Lower lobe of right lung (tissue), 2 donors: ENCODE measurements around the gene WFDC1. TPM values are rescaled to one million over a fixed set of nuclear protein-coding genes. Genes with fewer than 3 reads are reported as not detected.

Source experiments
- ATAC-seq, 2 donors: fragments of 200-7000 bp; cut with Tn5 transposase; one replicate each; pipeline ENCODE4 v1.9.1; 2020 to 2022; ENCODE audit warnings: mild to moderate bottlenecking in 2 of 2, moderate library complexity in 2 of 2
- DNase-seq: peaks from one replicate; pipeline ENCODE4 v3.0.0-alpha.2; 2020
- H3K27ac ChIP-seq: fragments of 200-600 bp; one replicate; pipeline ENCODE4 v1.8.0; 2022
- H3K27me3 ChIP-seq: fragments of 200-600 bp; one replicate; pipeline ENCODE4 v1.8.0; 2022; ENCODE audit warnings: low read depth
- H3K36me3 ChIP-seq: fragments of 200-600 bp; one replicate; pipeline ENCODE4 v1.8.0; 2022; ENCODE audit warnings: mild to moderate bottlenecking
- H3K4me1 ChIP-seq: fragments of 200-600 bp; one replicate; pipeline ENCODE4 v1.8.0; 2022
- H3K4me3 ChIP-seq: fragments of 200-600 bp; one replicate; pipeline ENCODE4 v1.8.0; 2022; ENCODE audit warnings: mild to moderate bottlenecking
- H3K9me3 ChIP-seq: fragments of 200-600 bp; one replicate; pipeline ENCODE4 v1.8.0; 2022
- intact Hi-C: fragments of 100-400 bp; cut with DNase I; formaldehyde crosslinking; loops from one replicate; pipeline ENCODE4 v1.11.0; 2022
- total RNA-seq: library from RNA; stranded (reverse); fragmentation: NEBNext Ultra II Directional; extraction: Animal tissue kit (Norgen Biotek cat#: 25700); gene quantifications from one replicate; pipeline ENCODE4 v1.2.1, GENCODE V29; 2021
- TF ChIP-seq, protein P1 (sequence below): fragments of 200-600 bp; IDR thresholded peaks from one replicate; pipeline ENCODE4 v1.8.0; 2022; ENCODE audit warnings: antibody characterized with exemption, mild to moderate bottlenecking
- donor health status: DM: no; HTN: yes; CAD: no; lungs with severe emphysema.

WFDC1 gene
- total RNA-seq, 1 donor from 2014 or later = 18.0 TPM

DNA sequence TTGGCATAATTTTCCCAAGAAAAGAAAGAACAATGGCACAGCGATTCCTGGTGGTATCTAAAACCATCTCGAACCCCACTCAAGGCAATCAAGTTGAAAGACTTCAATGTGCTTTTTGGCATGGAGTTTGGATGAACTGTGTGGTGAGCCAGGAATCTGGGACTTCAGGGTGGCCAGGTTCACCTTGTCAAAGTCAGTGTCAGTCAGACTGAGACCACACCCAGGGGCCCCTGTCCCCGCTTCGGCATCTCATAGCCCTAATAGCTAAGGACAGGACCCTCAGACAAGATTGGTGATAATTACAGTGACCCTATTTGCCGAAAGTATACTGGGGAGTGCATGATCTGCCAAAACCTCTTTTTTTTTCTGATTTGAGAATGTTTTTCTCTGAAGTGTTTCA lies 25.8 kb downstream of the WFDC1 start:
- intact Hi-C loops = no loop called here

GRCh38 chr16:84321932-84322331 lies 27.3 kb downstream of the WFDC1 start:
- H3K4me3 ChIP-seq = no peak overlapping the region
- H3K27me3 ChIP-seq = no peaks in the 10 kb centered on the region
- H3K4me1 ChIP-seq = no peaks in the 10 kb centered on the region
- H3K36me3 ChIP-seq = no peaks in the 10 kb centered on the region
- DNase-seq (no peak), ATAC-seq (no peak)
- peaks cover 6% of the 10 kb centered on the region for H3K9me3 ChIP-seq
- H3K27ac ChIP-seq = no peak overlapping the region
- intact Hi-C loops = no loop called here
- TF ChIP-seq, protein P1, sequence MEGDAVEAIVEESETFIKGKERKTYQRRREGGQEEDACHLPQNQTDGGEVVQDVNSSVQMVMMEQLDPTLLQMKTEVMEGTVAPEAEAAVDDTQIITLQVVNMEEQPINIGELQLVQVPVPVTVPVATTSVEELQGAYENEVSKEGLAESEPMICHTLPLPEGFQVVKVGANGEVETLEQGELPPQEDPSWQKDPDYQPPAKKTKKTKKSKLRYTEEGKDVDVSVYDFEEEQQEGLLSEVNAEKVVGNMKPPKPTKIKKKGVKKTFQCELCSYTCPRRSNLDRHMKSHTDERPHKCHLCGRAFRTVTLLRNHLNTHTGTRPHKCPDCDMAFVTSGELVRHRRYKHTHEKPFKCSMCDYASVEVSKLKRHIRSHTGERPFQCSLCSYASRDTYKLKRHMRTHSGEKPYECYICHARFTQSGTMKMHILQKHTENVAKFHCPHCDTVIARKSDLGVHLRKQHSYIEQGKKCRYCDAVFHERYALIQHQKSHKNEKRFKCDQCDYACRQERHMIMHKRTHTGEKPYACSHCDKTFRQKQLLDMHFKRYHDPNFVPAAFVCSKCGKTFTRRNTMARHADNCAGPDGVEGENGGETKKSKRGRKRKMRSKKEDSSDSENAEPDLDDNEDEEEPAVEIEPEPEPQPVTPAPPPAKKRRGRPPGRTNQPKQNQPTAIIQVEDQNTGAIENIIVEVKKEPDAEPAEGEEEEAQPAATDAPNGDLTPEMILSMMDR = no peak

More for the DNA sequence above, 25.8 kb downstream of the WFDC1 start:
- no peaks in the 10 kb centered on the region for H3K27me3 ChIP-seq
- ATAC-seq (no peak), DNase-seq (no peak)
- H3K4me1 ChIP-seq = no peaks in the 10 kb centered on the region
- H3K36me3 ChIP-seq = no peaks in the 10 kb centered on the region
- TF ChIP-seq, protein P1 = no peak
- no peak overlapping the region for H3K27ac ChIP-seq
- H3K4me3 ChIP-seq = no peak overlapping the region
- peaks cover 6% of the 10 kb centered on the region for H3K9me3 ChIP-seq

GRCh38 chr16:84322749-84323148 lies 28.1 kb downstream of the WFDC1 start:
- Histone ChIP-seq H3K36me3 (peaks cover 8% of the 10 kb centered on the region), H3K27me3 (no peaks in the 10 kb centered on the region), H3K4me1 (no peaks in the 10 kb centered on the region), H3K9me3 (peaks cover 3% of the 10 kb centered on the region), H3K4me3 (no peak overlapping the region), H3K27ac (no peak overlapping the region)
- TF ChIP-seq, protein P1 = no peak
- DNase-seq (no peak), ATAC-seq (no peak)
- intact Hi-C loops = no loop called here

GRCh38 chr16:84323606-84324005 lies 28.9 kb downstream of the WFDC1 start:
- no peaks in the 10 kb centered on the region for H3K9me3 ChIP-seq
- intact Hi-C loops = no loop called here
- no peak overlapping the region for H3K27ac ChIP-seq
- H3K4me3 ChIP-seq = no peak overlapping the region
- H3K36me3 ChIP-seq = peaks cover 8% of the 10 kb centered on the region
- DNase-seq = no peak
- H3K27me3 ChIP-seq = no peaks in the 10 kb centered on the region
- no peaks in the 10 kb centered on the region for H3K4me1 ChIP-seq
- TF ChIP-seq, protein P1 = no peak
- ATAC-seq = no peak

DNA sequence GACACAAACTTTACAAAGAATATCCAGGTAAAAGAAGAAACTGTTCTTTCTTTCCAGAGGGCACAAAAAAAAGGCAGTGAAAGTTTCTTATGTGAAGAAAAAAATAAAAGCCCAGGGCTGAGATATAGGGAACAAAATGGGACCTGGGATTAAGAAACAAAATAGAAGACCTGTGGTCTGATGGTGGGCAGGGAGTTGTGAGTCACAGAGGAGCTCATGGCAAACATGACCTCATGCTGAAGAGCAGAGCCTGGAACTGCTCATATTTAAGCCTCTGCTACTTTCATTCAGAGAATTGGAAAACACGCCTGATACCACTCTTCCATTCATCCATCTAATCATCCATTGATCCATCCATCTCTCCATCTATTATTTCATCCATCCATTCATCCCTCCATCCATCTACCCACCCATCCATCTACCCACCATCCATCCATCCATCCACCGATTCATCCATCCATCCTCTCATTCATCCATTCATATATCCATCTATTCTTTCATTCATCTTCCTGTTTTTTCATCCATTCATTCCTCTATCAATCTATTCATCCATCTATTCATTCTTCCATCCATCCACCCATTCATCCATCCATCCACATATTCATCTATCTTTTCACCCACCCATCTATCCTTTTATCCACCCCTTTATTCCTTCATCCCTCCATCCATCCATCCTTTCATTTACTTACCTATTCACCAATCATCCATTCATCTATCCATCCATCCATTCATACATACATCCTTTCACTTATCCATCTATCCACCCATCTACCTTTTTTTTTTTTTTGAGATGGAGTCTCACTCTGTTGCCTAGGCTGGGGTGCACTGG lies 30.0 kb downstream of the WFDC1 start:
- TF ChIP-seq, protein P1 = no peak
- intact Hi-C loops = no loop called here
- H3K9me3 ChIP-seq = no peaks in the 10 kb centered on the region

More for the DNA sequence above, 30.0 kb downstream of the WFDC1 start:
- peaks cover 10% of the 10 kb centered on the region for H3K36me3 ChIP-seq
- H3K4me3 ChIP-seq = no peak overlapping the region
- H3K27me3 ChIP-seq = no peaks in the 10 kb centered on the region
- H3K4me1 ChIP-seq = no peaks in the 10 kb centered on the region
- H3K27ac ChIP-seq = no peak overlapping the region
- DNase-seq (no peak), ATAC-seq (no peak)
